ENCODE measurements around the gene NDUFS6.

Gene NDUFS6

GRCh38 chr5:1777281-1778137, 23.7 kb upstream of the NDUFS6 start:
- H2BK12ac ChIP-seq (ENCODE audit: low read length): no peak overlapping the region
- no peak for DNase-seq
- no peak overlapping the region for H3K27ac ChIP-seq (ENCODE audit: low read depth, low read length)
- H3K4me3 ChIP-seq (ENCODE audit: low read depth, low read length): no peak overlapping the region
- H3K27me3 ChIP-seq (ENCODE audit: insufficient read depth, low read length): no peaks in the 10 kb centered on the region
- H3K9me3 ChIP-seq (ENCODE audit: insufficient read depth, low read depth, low read length): no peaks in the 10 kb centered on the region
- H4K8ac ChIP-seq (ENCODE audit: low read depth, low read length): no peak overlapping the region
- no peaks in the 10 kb centered on the region for H3K36me3 ChIP-seq (ENCODE audit: control insufficient read depth in 1 of 2, insufficient read depth in 2 of 2, low read length in 2 of 2)
- no peak overlapping the region for H3K18ac ChIP-seq (ENCODE audit: low read length)
- H4K12ac ChIP-seq (ENCODE audit: low read depth, low read length): peak overlapping the region; percentile 9
- no peak overlapping the region for H4K91ac ChIP-seq (ENCODE audit: low read depth, low read length)
- no peak overlapping the region for H3K14ac ChIP-seq (ENCODE audit: low read length)
- no peak overlapping the region for H3K4ac ChIP-seq (ENCODE audit: low read depth, low read length)
- no peaks in the 10 kb centered on the region for H3K79me2 ChIP-seq (ENCODE audit: control insufficient read depth, insufficient read depth, low read length, poor library complexity)
- H3K9ac ChIP-seq (ENCODE audit: low read length): no peak overlapping the region
- no peak overlapping the region for H2BK120ac ChIP-seq (ENCODE audit: insufficient read depth, low read length, poor library complexity)
- WGBS (ENCODE audit: extremely low coverage, insufficient coverage, insufficient read length): no CpG with 5 or more reads among the region's 31 CpGs
- H3K4me1 ChIP-seq (ENCODE audit: control insufficient read depth in 1 of 2, insufficient read depth in 2 of 2, low read length in 2 of 2): no peaks in the 10 kb centered on the region
- no peak overlapping the region for H2AFZ ChIP-seq (ENCODE audit: insufficient read depth, low read length, poor library complexity)
- no peak overlapping the region for H2BK5ac ChIP-seq (ENCODE audit: low read depth, low read length, poor library complexity)
- no peak overlapping the region for H3K4me2 ChIP-seq (ENCODE audit: low read length)
- no peak overlapping the region for H2AK5ac ChIP-seq (ENCODE audit: low read length)
- H3K79me1 ChIP-seq (ENCODE audit: low read length): no peaks in the 10 kb centered on the region
- no peak overlapping the region for H3K23ac ChIP-seq (ENCODE audit: low read length)

- H4K91ac ChIP-seq (ENCODE audit: low read depth, low read length): no peak overlapping the region
- no peak overlapping the region for H3K4me2 ChIP-seq (ENCODE audit: low read length)
- no peak overlapping the region for H3K23ac ChIP-seq (ENCODE audit: low read length)
- no peaks in the 10 kb centered on the region for H3K79me1 ChIP-seq (ENCODE audit: low read length)
- no peak overlapping the region for H3K18ac ChIP-seq (ENCODE audit: low read length)
- no peak overlapping the region for H2AFZ ChIP-seq (ENCODE audit: insufficient read depth, low read length, poor library complexity)
- no peaks in the 10 kb centered on the region for H3K79me2 ChIP-seq (ENCODE audit: control insufficient read depth, insufficient read depth, low read length, poor library complexity)
- peaks cover 2% of the 10 kb centered on the region for H3K27me3 ChIP-seq (ENCODE audit: insufficient read depth, low read length)
- no peak overlapping the region for H3K9ac ChIP-seq (ENCODE audit: low read length)
- peaks cover 2% of the 10 kb centered on the region for H3K9me3 ChIP-seq (ENCODE audit: insufficient read depth, low read depth, low read length)
- H4K8ac ChIP-seq (ENCODE audit: low read depth, low read length): no peak overlapping the region
- H3K4ac ChIP-seq (ENCODE audit: low read depth, low read length): no peak overlapping the region
- no peak overlapping the region for H3K27ac ChIP-seq (ENCODE audit: low read depth, low read length)
- H3K4me3 ChIP-seq (ENCODE audit: low read depth, low read length): no peak overlapping the region
- H3K36me3 ChIP-seq (ENCODE audit: control insufficient read depth in 1 of 2, insufficient read depth in 2 of 2, low read length in 2 of 2): no peaks in the 10 kb centered on the region
- H2BK12ac ChIP-seq (ENCODE audit: low read length): no peak overlapping the region
- peak in 1 of 2 donors; percentile 9 for DNase-seq
- H3K4me1 ChIP-seq (ENCODE audit: control insufficient read depth in 1 of 2, insufficient read depth in 2 of 2, low read length in 2 of 2): no peaks in the 10 kb centered on the region
- H2BK120ac ChIP-seq (ENCODE audit: insufficient read depth, low read length, poor library complexity): no peak overlapping the region
- no CpG with 5 or more reads among the region's 19 CpGs for WGBS (ENCODE audit: extremely low coverage, insufficient coverage, insufficient read length)
- no peak overlapping the region for H2AK5ac ChIP-seq (ENCODE audit: low read length)
- no peak overlapping the region for H3K14ac ChIP-seq (ENCODE audit: low read length)
- H2BK5ac ChIP-seq (ENCODE audit: low read depth, low read length, poor library complexity): no peak overlapping the region
- peak overlapping the region; percentile 9 for H4K12ac ChIP-seq (ENCODE audit: low read depth, low read length)
Observed at GRCh38 chr5:1778138-1779020, 22.8 kb upstream of the NDUFS6 start.

- no peak overlapping the region for H3K18ac ChIP-seq (ENCODE audit: low read length)
- H4K91ac ChIP-seq (ENCODE audit: low read depth, low read length): no peak overlapping the region
- no peak overlapping the region for H2BK120ac ChIP-seq (ENCODE audit: insufficient read depth, low read length, poor library complexity)
- H3K4me1 ChIP-seq (ENCODE audit: control insufficient read depth in 1 of 2, insufficient read depth in 2 of 2, low read length in 2 of 2): no peaks in the 10 kb centered on the region
- no peaks in the 10 kb centered on the region for H3K79me2 ChIP-seq (ENCODE audit: control insufficient read depth, insufficient read depth, low read length, poor library complexity)
- H3K23ac ChIP-seq (ENCODE audit: low read length): no peak overlapping the region
- H4K8ac ChIP-seq (ENCODE audit: low read depth, low read length): no peak overlapping the region
- H3K14ac ChIP-seq (ENCODE audit: low read length): no peak overlapping the region
- H2BK12ac ChIP-seq (ENCODE audit: low read length): no peak overlapping the region
- no peak overlapping the region for H3K4me2 ChIP-seq (ENCODE audit: low read length)
- peaks cover 2% of the 10 kb centered on the region for H3K9me3 ChIP-seq (ENCODE audit: insufficient read depth, low read depth, low read length)
- DNase-seq: no peak
- no peaks in the 10 kb centered on the region for H3K36me3 ChIP-seq (ENCODE audit: control insufficient read depth in 1 of 2, insufficient read depth in 2 of 2, low read length in 2 of 2)
- H3K79me1 ChIP-seq (ENCODE audit: low read length): no peaks in the 10 kb centered on the region
- no peak overlapping the region for H2BK5ac ChIP-seq (ENCODE audit: low read depth, low read length, poor library complexity)
- no peak overlapping the region for H3K4me3 ChIP-seq (ENCODE audit: low read depth, low read length)
- H4K12ac ChIP-seq (ENCODE audit: low read depth, low read length): no peak overlapping the region
- H3K27ac ChIP-seq (ENCODE audit: low read depth, low read length): no peak overlapping the region
- H3K9ac ChIP-seq (ENCODE audit: low read length): no peak overlapping the region
- no peak overlapping the region for H2AFZ ChIP-seq (ENCODE audit: insufficient read depth, low read length, poor library complexity)
- H3K4ac ChIP-seq (ENCODE audit: low read depth, low read length): no peak overlapping the region
- no CpG with 5 or more reads among the region's 32 CpGs for WGBS (ENCODE audit: extremely low coverage, insufficient coverage, insufficient read length)
- H3K27me3 ChIP-seq (ENCODE audit: insufficient read depth, low read length): peaks cover 2% of the 10 kb centered on the region
- H2AK5ac ChIP-seq (ENCODE audit: low read length): no peak overlapping the region
Observed at GRCh38 chr5:1779021-1779680, 22.1 kb upstream of the NDUFS6 start.

- no peak for DNase-seq
- no peak overlapping the region for H4K12ac ChIP-seq (ENCODE audit: low read depth, low read length)
- H3K14ac ChIP-seq (ENCODE audit: low read length): no peak overlapping the region
- H3K9ac ChIP-seq (ENCODE audit: low read length): no peak overlapping the region
- H4K91ac ChIP-seq (ENCODE audit: low read depth, low read length): no peak overlapping the region
- H3K18ac ChIP-seq (ENCODE audit: low read length): no peak overlapping the region
- H2AFZ ChIP-seq (ENCODE audit: insufficient read depth, low read length, poor library complexity): no peak overlapping the region
- H3K36me3 ChIP-seq (ENCODE audit: control insufficient read depth in 1 of 2, insufficient read depth in 2 of 2, low read length in 2 of 2): no peaks in the 10 kb centered on the region
- no peak overlapping the region for H3K4me2 ChIP-seq (ENCODE audit: low read length)
- H4K8ac ChIP-seq (ENCODE audit: low read depth, low read length): no peak overlapping the region
- H3K27ac ChIP-seq (ENCODE audit: low read depth, low read length): no peak overlapping the region
- H3K23ac ChIP-seq (ENCODE audit: low read length): no peak overlapping the region
- peaks cover 2% of the 10 kb centered on the region for H3K9me3 ChIP-seq (ENCODE audit: insufficient read depth, low read depth, low read length)
- H3K79me2 ChIP-seq (ENCODE audit: control insufficient read depth, insufficient read depth, low read length, poor library complexity): no peaks in the 10 kb centered on the region
- no CpG with 5 or more reads among the region's 20 CpGs for WGBS (ENCODE audit: extremely low coverage, insufficient coverage, insufficient read length)
- no peak overlapping the region for H2BK5ac ChIP-seq (ENCODE audit: low read depth, low read length, poor library complexity)
- H2BK12ac ChIP-seq (ENCODE audit: low read length): no peak overlapping the region
- H3K4me1 ChIP-seq (ENCODE audit: control insufficient read depth in 1 of 2, insufficient read depth in 2 of 2, low read length in 2 of 2): no peaks in the 10 kb centered on the region
- H2BK120ac ChIP-seq (ENCODE audit: insufficient read depth, low read length, poor library complexity): no peak overlapping the region
- no peak overlapping the region for H3K4ac ChIP-seq (ENCODE audit: low read depth, low read length)
- no peak overlapping the region for H3K4me3 ChIP-seq (ENCODE audit: low read depth, low read length)
- H2AK5ac ChIP-seq (ENCODE audit: low read length): no peak overlapping the region
- peaks cover 2% of the 10 kb centered on the region for H3K27me3 ChIP-seq (ENCODE audit: insufficient read depth, low read length)
- H3K79me1 ChIP-seq (ENCODE audit: low read length): no peaks in the 10 kb centered on the region
Observed at GRCh38 chr5:1779782-1780613, 21.2 kb upstream of the NDUFS6 start.
